Suppressor macrophage treated with lipopolysaccharide for 1 hour (primary cell): ENCODE measurements around the gene BRF1.

Experiments
- DNase-seq, 3 donors: peaks; one replicate each; pipeline ENCODE4 v3.0.0-alpha.2; 2020 to 2022

BRF1 gene

DNA sequence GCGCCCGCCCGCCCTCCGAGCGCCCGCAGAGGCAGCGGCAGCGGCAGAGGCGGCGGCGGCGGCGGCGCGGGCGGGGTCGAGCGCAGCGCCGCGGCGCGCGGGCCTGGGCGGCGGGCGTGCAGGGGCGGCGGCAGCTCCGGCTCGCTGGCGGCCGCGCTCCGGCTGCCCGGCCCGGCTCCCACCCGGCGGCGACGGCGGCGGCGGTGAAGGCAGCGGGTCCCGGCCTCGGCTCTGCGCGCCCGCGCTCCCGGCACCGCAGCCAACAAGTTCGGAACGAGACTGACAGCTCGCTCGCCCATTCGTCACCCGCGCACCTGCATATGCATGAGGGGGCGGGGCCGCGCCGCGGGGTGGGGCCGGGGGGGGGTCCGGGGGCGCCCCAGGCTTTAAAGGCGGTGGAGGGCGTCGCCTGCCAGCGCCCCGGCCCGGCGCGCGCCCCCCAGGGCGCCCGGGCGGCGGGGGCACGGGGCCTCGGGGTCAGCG, 132.3 kb downstream of the BRF1 start, which contains the start of gene JAG2:
JAG2 (minus strand) TSS at position 281 of the 483 bp plus-strand sequence. CDS start 356 bp downstream, outside the sequence.
- DNase-seq = peak in 2 of 3 donors; percentile 27 to 60

DNA sequence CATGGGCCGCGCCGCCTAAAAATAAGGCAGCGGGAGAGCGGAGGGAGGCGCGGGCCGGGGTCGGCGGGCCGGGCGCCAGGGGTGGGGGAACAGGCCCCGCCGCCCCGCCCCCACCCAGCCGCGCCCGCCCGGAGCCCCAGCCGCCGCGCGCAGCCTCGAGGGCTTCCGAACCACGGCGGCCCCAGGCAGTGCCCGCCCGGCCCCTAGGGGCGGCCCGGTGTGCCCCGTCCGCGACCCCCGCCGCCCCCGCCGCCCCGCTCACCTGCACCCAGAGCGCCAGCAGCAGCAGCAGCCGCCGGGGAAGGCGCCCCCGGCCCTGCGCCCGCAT, 132.7 kb downstream of the BRF1 start:
- DNase-seq = no peak

DNA sequence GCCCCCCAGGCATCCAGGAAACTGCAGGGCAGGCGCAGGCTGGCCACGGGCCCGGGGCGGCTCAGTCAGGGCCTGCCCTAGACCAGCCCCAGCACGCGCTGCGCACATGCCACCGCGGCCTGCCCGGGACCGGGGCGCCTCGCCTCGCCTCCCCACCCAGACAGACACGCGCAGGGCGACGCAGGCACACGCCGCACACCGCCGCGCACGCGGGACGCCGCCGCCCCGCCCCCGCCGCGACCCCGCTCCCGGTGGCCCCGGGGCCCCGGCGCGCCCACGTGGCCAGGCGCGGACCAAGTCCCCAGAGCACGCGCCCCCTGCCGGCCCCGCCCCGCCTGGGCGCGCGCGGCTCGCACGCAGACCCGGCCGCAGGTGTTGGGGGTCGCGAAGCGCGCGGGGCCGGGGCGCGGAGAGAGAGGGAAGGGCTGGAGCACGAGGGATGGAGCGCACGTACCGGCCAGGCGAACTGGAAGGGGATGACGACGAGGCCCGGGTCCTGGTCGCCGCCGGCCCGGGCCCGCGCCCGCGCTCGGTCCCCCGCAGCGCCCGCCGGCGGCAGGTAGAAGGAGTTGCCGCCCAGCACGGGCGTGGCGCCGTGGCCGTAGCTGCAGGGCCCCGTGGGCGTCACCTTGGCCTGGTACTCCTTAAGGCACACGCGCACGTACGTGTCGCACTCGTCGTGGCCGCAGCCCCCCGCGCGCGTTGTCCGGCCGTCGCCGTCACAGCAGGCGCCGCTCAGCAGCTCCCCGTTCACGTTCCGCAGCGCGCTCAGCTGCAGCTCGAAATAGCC, 133.3 kb downstream of the BRF1 start:
- DNase-seq = peak in 2 of 3 donors; percentile 20 to 34

DNA sequence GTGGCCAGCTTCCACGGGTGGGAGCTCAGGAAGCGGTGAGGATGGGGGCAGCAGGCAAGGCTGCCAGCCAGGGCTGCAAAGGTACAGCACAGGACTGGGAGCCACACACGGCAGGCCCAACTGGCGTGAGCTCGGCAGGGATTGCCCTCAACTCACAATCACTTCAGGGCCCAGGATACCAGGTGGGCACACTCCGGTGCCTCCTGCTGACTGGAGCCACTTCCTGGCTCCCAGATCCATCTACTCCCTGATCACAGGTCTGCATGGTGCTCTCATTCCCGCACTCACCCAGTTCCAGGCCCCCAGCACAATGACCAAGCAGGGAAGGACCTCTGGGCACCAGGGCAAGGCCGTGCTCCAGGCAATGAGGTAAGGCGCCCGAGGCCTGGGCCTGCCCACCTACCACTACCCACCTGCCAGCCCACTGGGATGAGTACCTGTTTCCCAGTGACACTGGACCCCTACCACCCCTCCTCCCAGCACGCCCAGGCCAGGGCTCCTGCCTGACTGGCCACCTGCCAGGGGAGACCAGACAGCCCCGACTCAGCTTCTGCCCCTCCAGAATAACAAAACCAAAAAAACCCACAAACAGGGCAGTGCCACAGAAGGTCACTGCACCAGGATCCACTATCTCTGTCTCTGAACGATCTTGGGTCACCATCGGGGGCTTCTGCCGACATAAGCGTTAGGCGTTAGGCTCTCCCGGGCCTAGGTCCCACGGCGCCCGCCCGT, 134.1 kb downstream of the BRF1 start:
- DNase-seq = no peak

DNA sequence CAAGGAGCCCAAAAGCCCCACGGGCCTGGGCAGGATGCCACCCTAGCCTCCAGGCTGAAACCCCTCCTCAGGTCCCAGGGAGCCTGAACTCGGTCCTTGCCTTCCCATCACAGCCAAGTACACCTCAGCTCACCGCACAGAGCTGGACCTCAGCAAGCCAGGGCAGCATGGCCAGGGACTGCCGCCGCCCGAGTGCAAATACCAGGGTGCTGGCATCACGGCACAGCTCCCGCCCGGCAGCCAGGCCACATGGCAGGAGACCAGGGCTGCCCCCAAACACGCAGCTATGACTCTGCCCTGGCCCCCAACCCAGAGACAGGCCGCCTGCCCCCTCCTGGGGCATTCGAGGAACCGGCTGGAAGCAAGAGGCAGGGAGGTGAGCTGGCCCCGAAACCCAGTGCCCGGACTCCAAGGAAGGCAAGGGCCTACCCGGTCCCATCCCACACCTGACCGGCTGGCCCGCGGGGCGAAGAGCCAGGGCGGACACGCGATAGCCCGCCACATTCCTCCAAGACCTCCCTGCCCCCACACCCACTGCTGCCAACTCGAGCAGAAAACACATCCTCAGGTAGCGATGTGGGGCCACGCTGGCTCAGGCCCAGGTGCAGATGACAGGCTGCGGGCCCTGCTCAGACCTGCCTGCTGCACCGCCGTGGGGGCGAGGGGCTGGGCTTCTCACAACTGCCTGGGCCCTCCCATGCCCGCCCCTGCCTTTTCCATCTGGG, 134.9 kb downstream of the BRF1 start:
- no peak for DNase-seq

DNA sequence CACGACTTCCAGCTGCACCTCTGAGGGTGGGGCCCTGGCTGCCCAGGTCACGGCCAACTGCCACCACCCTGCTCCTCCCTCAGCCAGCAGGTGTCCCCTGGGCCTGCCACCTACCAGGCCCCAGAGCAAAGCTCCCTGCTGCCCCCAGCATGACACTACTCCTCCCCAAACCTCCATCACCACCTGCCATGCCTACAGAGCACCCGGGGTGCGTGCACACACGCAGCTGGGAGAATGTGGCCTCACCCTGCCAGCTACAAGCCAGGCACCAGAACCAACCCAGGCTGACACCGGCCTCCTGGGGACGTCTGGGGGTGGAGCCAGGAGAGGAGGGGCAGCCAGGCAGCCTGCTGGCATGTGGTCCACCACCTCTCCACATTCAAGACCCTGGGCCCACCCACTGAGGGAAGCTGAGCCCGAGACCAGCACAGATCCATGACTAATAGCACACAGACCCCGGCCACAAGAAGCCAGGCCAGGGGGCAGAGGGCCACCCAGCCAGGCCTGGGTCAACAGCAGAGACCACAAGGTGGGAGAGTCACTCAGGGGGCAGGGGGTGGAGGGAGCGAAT, 135.6 kb downstream of the BRF1 start:
- no peak for DNase-seq

DNA sequence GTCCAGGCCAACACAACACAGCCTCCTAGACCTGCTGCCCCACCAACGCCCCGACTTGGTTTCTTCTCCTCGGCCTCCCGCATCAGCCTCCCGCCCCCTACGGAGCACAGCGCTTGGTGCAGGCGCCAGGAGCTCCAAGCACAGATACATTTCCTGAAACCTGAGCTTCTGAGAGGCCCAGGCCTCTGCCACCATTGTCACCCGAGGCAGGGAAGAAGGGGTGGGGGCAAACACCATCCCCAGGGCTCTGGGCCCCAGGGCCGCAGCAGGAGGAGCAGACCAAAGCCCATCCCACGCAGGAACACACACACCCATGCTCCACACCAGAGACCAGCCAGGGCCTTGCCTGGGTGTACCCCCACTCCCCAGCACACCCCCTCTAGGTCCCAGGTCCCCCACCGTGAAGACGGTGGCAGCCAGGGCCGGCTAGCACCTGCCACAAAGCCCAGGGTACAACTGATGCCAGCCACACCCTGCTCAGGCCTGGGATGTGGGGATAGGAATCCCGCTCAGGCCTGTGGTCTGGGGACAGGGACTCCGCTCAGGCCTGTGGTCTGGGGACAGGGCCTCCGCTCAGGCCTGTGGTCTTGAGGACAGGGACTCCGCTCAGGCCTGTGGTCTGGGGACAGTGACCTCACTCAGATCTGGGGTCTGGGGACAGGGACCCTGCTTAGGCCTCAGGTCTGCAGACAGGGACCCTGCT, 137.6 kb downstream of the BRF1 start:
- DNase-seq = no peak

DNA sequence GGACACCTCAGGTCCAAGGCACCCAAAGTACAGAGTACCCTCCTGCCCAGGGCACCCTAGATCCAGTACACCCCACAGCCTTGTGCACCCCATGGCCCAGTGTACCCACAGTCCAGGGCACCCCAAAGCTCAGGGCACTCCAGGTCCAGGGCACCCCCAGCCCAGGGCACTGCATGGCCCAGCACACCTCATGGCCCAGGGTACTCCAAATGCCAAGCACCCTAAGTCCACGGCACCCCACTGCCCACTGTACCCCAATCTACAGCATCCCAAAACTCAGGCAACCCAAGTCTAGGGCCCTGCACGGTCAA, 138.2 kb downstream of the BRF1 start:
- DNase-seq = no peak

DNA sequence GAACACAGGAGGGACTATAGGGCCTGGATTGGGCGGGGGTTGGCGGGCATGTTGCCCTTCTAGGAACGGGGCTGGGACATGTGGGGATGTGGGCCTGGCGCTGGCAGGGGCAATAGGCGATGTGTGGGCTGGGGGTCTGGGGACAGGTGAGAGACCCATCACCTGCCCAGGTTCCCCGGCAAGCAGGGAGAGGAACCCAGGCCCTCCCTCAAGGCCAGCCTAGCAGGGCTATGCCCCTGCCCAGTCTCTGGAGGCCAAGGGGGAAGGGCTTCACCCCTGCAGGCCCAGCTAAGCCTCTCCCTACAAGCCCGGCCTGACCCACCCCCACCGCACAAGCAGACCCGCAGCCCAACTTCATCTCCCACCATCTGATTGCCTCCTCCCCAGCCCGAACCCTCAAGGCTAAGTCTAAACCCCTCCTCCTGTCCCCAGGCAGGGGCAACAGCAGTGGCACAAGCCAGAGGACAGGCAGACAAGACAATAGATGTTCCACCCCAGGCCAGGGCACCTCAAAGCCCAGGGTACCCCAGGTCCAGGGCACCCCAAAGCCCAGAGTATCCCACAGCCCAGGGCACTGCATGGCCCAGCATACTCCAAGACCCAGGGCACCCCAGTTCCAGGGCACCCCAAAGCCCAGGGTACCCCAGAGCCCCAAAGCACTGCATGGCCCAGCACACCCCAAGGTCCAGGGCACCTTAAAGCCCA, 138.7 kb downstream of the BRF1 start:
- DNase-seq = no peak

DNA sequence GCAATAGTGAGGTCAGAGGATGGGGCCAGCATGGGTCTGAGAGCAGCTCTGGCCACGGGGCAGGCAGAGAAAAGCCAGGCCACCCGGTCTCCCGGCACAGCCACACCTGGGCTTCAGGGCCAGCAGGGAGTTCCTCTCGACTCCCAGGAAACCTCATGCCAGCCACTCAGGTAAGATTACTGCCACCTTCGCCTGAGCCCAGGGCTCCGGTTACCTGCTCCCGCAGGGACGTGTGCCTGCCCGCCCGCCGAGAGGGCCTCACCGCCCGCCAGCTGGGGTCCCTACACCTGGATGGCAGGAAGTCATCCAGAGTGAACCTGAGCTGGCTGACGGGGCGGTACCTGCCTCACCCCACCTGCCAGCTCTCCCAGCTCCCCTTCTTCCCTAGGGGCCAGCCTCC, 139.5 kb downstream of the BRF1 start:
- no peak for DNase-seq

DNA sequence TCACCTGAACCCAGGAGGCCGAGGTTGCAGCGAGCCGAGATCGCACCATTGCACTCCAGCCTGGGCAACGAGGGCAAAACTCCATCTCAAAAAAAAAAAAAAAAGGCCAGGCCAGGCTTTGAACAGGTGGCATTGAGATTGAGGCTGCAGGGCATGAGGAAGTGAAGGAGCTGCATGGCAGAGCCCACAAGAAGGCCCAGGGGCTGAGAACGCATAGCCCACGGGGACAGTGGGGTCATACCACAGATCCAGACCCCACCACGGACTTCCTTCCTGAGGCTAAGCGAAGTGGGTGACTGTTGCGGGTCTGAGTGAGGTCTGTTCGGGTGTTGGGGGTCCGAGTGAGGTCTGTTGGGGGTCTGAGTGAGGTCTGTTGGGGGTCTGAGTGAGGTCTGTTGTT, 140.0 kb downstream of the BRF1 start:
- DNase-seq = no peak

DNA sequence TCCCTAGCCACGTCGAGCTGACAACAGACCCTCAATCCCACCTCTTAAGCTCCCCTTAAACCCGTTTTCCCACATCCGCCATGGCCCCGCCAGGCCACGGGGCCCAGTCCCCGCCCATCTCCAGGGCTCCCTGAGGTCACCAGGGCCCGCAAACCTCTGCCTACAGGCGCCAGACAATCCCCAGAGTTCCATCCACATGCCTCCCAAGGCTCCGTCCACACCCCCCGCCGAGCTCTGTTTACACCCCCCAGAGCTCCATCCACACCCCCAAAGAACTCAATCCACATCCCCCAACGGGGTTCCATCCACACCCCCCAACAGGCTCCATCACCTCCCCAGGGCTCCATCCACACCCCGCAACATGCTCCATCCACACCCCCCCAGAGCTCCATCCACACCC, 141.5 kb downstream of the BRF1 start:
- no peak for DNase-seq
